Measurements from ENCODE around the gene ZFP36L1. TPM values are rescaled to one million over a fixed set of nuclear protein-coding genes. Genes with fewer than 3 reads are reported as not detected.

Gene ZFP36L1
- total RNA-seq, 4 donors from 2014 or later: 298 to 1,137 (median 494) TPM

GRCh38 chr14:68816183-68816942, 23.5 kb upstream of the ZFP36L1 start:
- no peaks in the 10 kb centered on the region for H3K36me3 ChIP-seq
- peak in 1 of 2 donors; percentile 87 for TF ChIP-seq EP300 (IDR thresholded peaks at IDR 0.05)
- peak; percentile 14 to 62 for TF ChIP-seq POLR2A (IDR thresholded peaks at IDR 0.05)
- peak; percentile 93 to 99 (median 96) for TF ChIP-seq CTCF (IDR thresholded peaks at IDR 0.05)
- WGBS, 2 donors: 2 to 10% methylated on average over 14 to 29 of the region's 82 CpGs
- peaks cover 0 to 54% (median 37%) of the 10 kb centered on the region in 4 donors for H3K4me1 ChIP-seq
- peak overlapping the region; percentile 45 to 63 (median 54) for H3K4me3 ChIP-seq
- H3K27ac ChIP-seq: peak overlapping the region; percentile 95 to 98 (median 97)
- H3K9me3 ChIP-seq: no peaks in the 10 kb centered on the region
- peak; percentile 82 to 85 for DNase-seq (ENCODE audit: low spot score in 2 of 2)
- H3K27me3 ChIP-seq: no peaks in the 10 kb centered on the region

GRCh38 chr14:68815298-68816182, 22.7 kb upstream of the ZFP36L1 start:
- H3K9me3 ChIP-seq: no peaks in the 10 kb centered on the region
- WGBS, 2 donors: 73 to 79% methylated on average over 16 of the region's 16 CpGs
- H3K4me3 ChIP-seq: peak overlapping the region; percentile 45 to 63 (median 54)
- peak overlapping the region; percentile 95 to 98 (median 97) for H3K27ac ChIP-seq
- peak in 1 of 2 donors; percentile 43 for DNase-seq (ENCODE audit: low spot score in 2 of 2)
- no peaks in the 10 kb centered on the region for H3K27me3 ChIP-seq
- no peak for TF ChIP-seq POLR2A (IDR thresholded peaks at IDR 0.05)
- TF ChIP-seq EP300 (IDR thresholded peaks at IDR 0.05): no peak
- no peak for TF ChIP-seq CTCF (IDR thresholded peaks at IDR 0.05)
- no peaks in the 10 kb centered on the region for H3K36me3 ChIP-seq
- H3K4me1 ChIP-seq: peaks cover 0 to 54% (median 37%) of the 10 kb centered on the region in 4 donors

- no peaks in the 10 kb centered on the region for H3K27me3 ChIP-seq
- TF ChIP-seq EP300 (IDR thresholded peaks at IDR 0.05) (no peak), POLR2A (IDR thresholded peaks at IDR 0.05) (no peak), CTCF (IDR thresholded peaks at IDR 0.05) (no peak)
- H3K9me3 ChIP-seq: no peaks in the 10 kb centered on the region
- H3K27ac ChIP-seq: peak overlapping the region; percentile 95 to 98 (median 97)
- WGBS, 2 donors: 1 to 5% methylated on average over 12 of the region's 12 CpGs
- H3K4me3 ChIP-seq: peak overlapping the region; percentile 5 to 63 (median 39)
- no peaks in the 10 kb centered on the region for H3K36me3 ChIP-seq
- peaks cover 0 to 52% (median 37%) of the 10 kb centered on the region in 4 donors for H3K4me1 ChIP-seq
- peak; percentile 33 to 50 for DNase-seq (ENCODE audit: low spot score in 2 of 2)
These were observed 21.9 kb upstream of the ZFP36L1 start for GRCh38 chr14:68814539-68815297.

- Histone ChIP-seq H3K27me3 (no peaks in the 10 kb centered on the region), H3K27ac (peak overlapping the region; percentile 95 to 98 (median 97)), H3K4me1 (peaks cover 0 to 47% (median 35%) of the 10 kb centered on the region in 4 donors), H3K9me3 (no peaks in the 10 kb centered on the region), H3K4me3 (peak overlapping the region in 3 of 4 donors; percentile 16 to 63 (median 62)), H3K36me3 (no peaks in the 10 kb centered on the region)
- no peak for TF ChIP-seq EP300 (IDR thresholded peaks at IDR 0.05)
- TF ChIP-seq POLR2A (IDR thresholded peaks at IDR 0.05): no peak
- TF ChIP-seq CTCF (IDR thresholded peaks at IDR 0.05): no peak
- WGBS, 2 donors: 8 to 32% methylated on average over 2 of the region's 2 CpGs
- DNase-seq (ENCODE audit: low spot score in 2 of 2): no peak
These were observed 21.3 kb upstream of the ZFP36L1 start for GRCh38 chr14:68814238-68814538.
